GM19351 (cell line): ENCODE measurements around the gene HS1BP3.
A peak's percentile ranks its signal among the peaks of the same experiment; 100 is the strongest.

Experiments used
- ATAC-seq: cut with Tn5 transposase; IDR thresholded peaks from one replicate; pipeline ENCODE4 v1.9.1; 2021; ENCODE audit warnings: mild to moderate bottlenecking, moderate library complexity; ENCODE audit not compliant: unreplicated experiment

HS1BP3 gene

GRCh38 chr2:20574930-20575329, 76.0 kb downstream of the HS1BP3 start:
- no peak for ATAC-seq

GRCh38 chr2:20574423-20574911, 76.4 kb downstream of the HS1BP3 start:
- no peak for ATAC-seq

GRCh38 chr2:20573620-20574422, 77.1 kb downstream of the HS1BP3 start:
- ATAC-seq: no peak

GRCh38 chr2:20572221-20572620, 78.7 kb downstream of the HS1BP3 start:
- no peak for ATAC-seq

GRCh38 chr2:20571644-20572215, 79.2 kb downstream of the HS1BP3 start:
- ATAC-seq: peak; percentile 29

- ATAC-seq: no peak
These were observed 79.7 kb downstream of the HS1BP3 start for GRCh38 chr2:20571231-20571630.

- ATAC-seq: no peak
These were observed 80.6 kb downstream of the HS1BP3 start for GRCh38 chr2:20570249-20570648.

- no peak for ATAC-seq
These were observed 81.3 kb downstream of the HS1BP3 start for GRCh38 chr2:20569464-20570223.

GRCh38 chr2:20568501-20569463, 82.1 kb downstream of the HS1BP3 start:
- ATAC-seq: no peak

GRCh38 chr2:20567926-20568179, 83.0 kb downstream of the HS1BP3 start:
- ATAC-seq: no peak
